Measurements from ENCODE around the gene PLCL1.

DNA sequence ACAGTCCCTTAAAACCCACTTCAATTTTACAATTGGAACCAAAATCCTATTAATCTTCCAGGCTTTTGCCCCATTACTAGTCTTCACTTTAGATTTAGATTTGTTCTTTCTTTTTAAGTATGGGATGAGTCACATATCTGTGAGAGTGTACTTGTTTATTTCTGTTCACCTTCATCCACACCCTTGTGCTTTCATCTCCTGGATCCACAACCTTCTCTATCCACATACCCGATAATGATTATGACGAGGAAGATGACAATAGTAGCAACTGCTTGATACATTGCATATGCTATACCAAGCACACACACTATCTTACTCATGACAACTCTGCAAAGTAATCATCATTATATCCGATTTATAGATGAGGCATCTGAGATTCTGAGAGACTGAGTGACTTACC is 297.3 kb downstream of the PLCL1 start:
- TF ChIP-seq, protein P1, sequence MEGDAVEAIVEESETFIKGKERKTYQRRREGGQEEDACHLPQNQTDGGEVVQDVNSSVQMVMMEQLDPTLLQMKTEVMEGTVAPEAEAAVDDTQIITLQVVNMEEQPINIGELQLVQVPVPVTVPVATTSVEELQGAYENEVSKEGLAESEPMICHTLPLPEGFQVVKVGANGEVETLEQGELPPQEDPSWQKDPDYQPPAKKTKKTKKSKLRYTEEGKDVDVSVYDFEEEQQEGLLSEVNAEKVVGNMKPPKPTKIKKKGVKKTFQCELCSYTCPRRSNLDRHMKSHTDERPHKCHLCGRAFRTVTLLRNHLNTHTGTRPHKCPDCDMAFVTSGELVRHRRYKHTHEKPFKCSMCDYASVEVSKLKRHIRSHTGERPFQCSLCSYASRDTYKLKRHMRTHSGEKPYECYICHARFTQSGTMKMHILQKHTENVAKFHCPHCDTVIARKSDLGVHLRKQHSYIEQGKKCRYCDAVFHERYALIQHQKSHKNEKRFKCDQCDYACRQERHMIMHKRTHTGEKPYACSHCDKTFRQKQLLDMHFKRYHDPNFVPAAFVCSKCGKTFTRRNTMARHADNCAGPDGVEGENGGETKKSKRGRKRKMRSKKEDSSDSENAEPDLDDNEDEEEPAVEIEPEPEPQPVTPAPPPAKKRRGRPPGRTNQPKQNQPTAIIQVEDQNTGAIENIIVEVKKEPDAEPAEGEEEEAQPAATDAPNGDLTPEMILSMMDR (IDR thresholded peaks at IDR 0.05) = no peak
- no peak for TF ChIP-seq POLR2A (IDR thresholded peaks at IDR 0.05)

All from lower leg skin (tissue), 3 donors.